HepG2 (cell line): Measurements from ENCODE around the gene TNFRSF25. TPM values are rescaled to one million over a fixed set of nuclear protein-coding genes. Genes with fewer than 3 reads are reported as not detected.

ENCODE experiments used
- CC2D1A ChIP-seq: sonication (generic); formaldehyde crosslinking; IDR thresholded peaks from 2 replicates; pipeline ENCODE4 v1.8.1; 2023; ENCODE audit warnings: mild to moderate bottlenecking, missing genetic modification reagents
- CCAR2 ChIP-seq: fragments of 200-400 bp; formaldehyde crosslinking; optimal IDR thresholded peaks from 2 replicates; pipeline ENCODE3; 2018; ENCODE audit warnings: low read depth, mild to moderate bottlenecking, low read length, moderate library complexity
- CHD2 ChIP-seq: IDR thresholded peaks from 2 replicates; pipeline ENCODE4 v1.6.1; 2011; ENCODE audit warnings: low read depth, low read length, improper control_type of control experiment
- FOXC1 ChIP-seq: sonication (generic); formaldehyde crosslinking; IDR thresholded peaks from 2 replicates; pipeline ENCODE4 v1.8.0; 2022; ENCODE audit warnings: mild to moderate bottlenecking, missing genetic modification reagents, borderline replicate concordance
- IRF2 ChIP-seq: IDR thresholded peaks from 2 replicates; pipeline ENCODE4 v1.6.1; 2018; ENCODE audit warnings: missing genetic modification reagents, missing compliant biosample characterization
- NFIC ChIP-seq: IDR thresholded peaks from 2 replicates; pipeline ENCODE4 v1.6.1; 2012; ENCODE audit warnings: mild to moderate bottlenecking, low read length, inconsistent platforms
- NR3C1 ChIP-seq: sonication (generic); formaldehyde crosslinking; IDR thresholded peaks from 2 replicates; pipeline ENCODE4 v1.4.0; 2020; ENCODE audit warnings: missing genetic modification reagents
- SALL1 ChIP-seq: sonication (generic); formaldehyde crosslinking; IDR thresholded peaks from 2 replicates; pipeline ENCODE4 v1.8.0; 2022; ENCODE audit warnings: mild to moderate bottlenecking, missing genetic modification reagents
- SETDB1 ChIP-seq: sonication (generic); formaldehyde crosslinking; IDR thresholded peaks from 2 replicates; pipeline ENCODE4 v1.5.1; 2020; ENCODE audit warnings: missing genetic modification reagents, mild to moderate bottlenecking, borderline replicate concordance
- SMARCE1 ChIP-seq: fragments of 450-650 bp; IDR thresholded peaks from 2 replicates; pipeline ENCODE4 v1.6.1; 2017; ENCODE audit warnings: borderline replicate concordance
- SP140L ChIP-seq: sonication (generic); formaldehyde crosslinking; IDR thresholded peaks from 2 replicates; pipeline ENCODE4 v1.4.0; 2020; ENCODE audit warnings: missing genetic modification reagents, borderline replicate concordance
- SUZ12 ChIP-seq: fragments of 150-350 bp; IDR thresholded peaks from 2 replicates; pipeline ENCODE4 v1.6.1; 2014; ENCODE audit warnings: low read depth, low read length
- TBP ChIP-seq: sonication (generic); formaldehyde crosslinking; IDR thresholded peaks from 2 replicates; pipeline ENCODE4 v1.5.0; 2020; ENCODE audit warnings: missing genetic modification reagents
- TBX3 ChIP-seq: fragments of 450-650 bp; IDR thresholded peaks from 2 replicates; pipeline ENCODE4 v1.6.1; 2017; ENCODE audit warnings: antibody characterized with exemption, mild to moderate bottlenecking, inconsistent platforms, borderline replicate concordance
- XBP1 ChIP-seq: sonication (generic); formaldehyde crosslinking; IDR thresholded peaks from 2 replicates; pipeline ENCODE4 v1.5.0; 2020; ENCODE audit warnings: missing genetic modification reagents
- ZBTB20 ChIP-seq: sonication (generic); formaldehyde crosslinking; IDR thresholded peaks from 2 replicates; pipeline ENCODE4 v1.8.1; 2023; ENCODE audit warnings: missing genetic modification reagents, low read depth, mild to moderate bottlenecking, borderline replicate concordance
- ZNF350 ChIP-seq: sonication (generic); formaldehyde crosslinking; IDR thresholded peaks from 2 replicates; pipeline ENCODE4 v1.4.0; 2020; ENCODE audit warnings: mild to moderate bottlenecking, low read depth, missing genetic modification reagents, borderline replicate concordance
- ZNF563 ChIP-seq: sonication (generic); formaldehyde crosslinking; IDR thresholded peaks from 2 replicates; pipeline ENCODE4 v1.8.0; 2022; ENCODE audit warnings: mild to moderate bottlenecking, moderate library complexity, missing genetic modification reagents
- ZNF629 ChIP-seq: sonication (generic); formaldehyde crosslinking; conservative IDR thresholded peaks from 2 replicates; pipeline ENCODE4 v1.5.0; 2020; ENCODE audit warnings: missing genetic modification reagents
- ZSCAN12 ChIP-seq: sonication (generic); formaldehyde crosslinking; IDR thresholded peaks from 2 replicates; pipeline ENCODE4 v1.9.0; 2021; ENCODE audit warnings: mild to moderate bottlenecking, missing genetic modification reagents
- polyA plus RNA-seq, 8 experiments: library from polyadenylated mRNA; depleted of rRNA in 3 of 8; stranded (reverse) in 7 of 8; unstranded in 1 of 8; fragments of >200 nt; fragmentation: Illumina TruSeq in 4 of 8; extraction: Trizol in 4 of 8; gene quantifications; 2 replicates each; pipeline versions ENCODE4 v1.2.1 to v1.2.3, GENCODE V29; 2011 to 2016; ENCODE audit warnings: low read depth in 4 of 8, missing spikeins in 1 of 8, mixed read lengths in 1 of 8; ENCODE audit not compliant: insufficient read depth in 1 of 8
- total RNA-seq, 5 experiments: library from RNA; depleted of rRNA; stranded (reverse); fragments of >200 nt; fragmentation: Illumina TruSeq; extraction: Trizol; gene quantifications; 2 replicates each; pipeline ENCODE4 v1.2.3, GENCODE V29; 2016; ENCODE audit warnings: low read depth in 1 of 5
- TF ChIP-seq, protein P1 (sequence below): sonication (generic); formaldehyde crosslinking; IDR thresholded peaks from 2 replicates; pipeline ENCODE4 v1.4.0; 2020; ENCODE audit warnings: mild to moderate bottlenecking, low read depth, missing genetic modification reagents
- TF ChIP-seq, protein P2 (sequence below): sonication (generic); formaldehyde crosslinking; IDR thresholded peaks from 2 replicates; pipeline ENCODE4 v1.4.0; 2020; ENCODE audit warnings: missing genetic modification reagents
- TF ChIP-seq, protein P3 (sequence below): IDR thresholded peaks from 2 replicates; pipeline ENCODE4 v1.6.1; 2012; ENCODE audit warnings: low read length, improper control_type of control experiment
- TF ChIP-seq, protein P4 (sequence below): sonication (generic); formaldehyde crosslinking; IDR thresholded peaks from 2 replicates; pipeline ENCODE4 v1.4.0; 2020; ENCODE audit warnings: missing genetic modification reagents
- TF ChIP-seq, protein P5 (sequence below): sonication (generic); formaldehyde crosslinking; IDR thresholded peaks from 2 replicates; pipeline ENCODE4 v1.8.0; 2022; ENCODE audit warnings: missing genetic modification reagents, low read depth, mild to moderate bottlenecking, borderline replicate concordance

Gene TNFRSF25
- total and polyA plus RNA-seq, 2 of the 13 experiments (the other 11 are each of a cell fraction or from before 2014, with no cell fraction given) = 1.4 to 1.5 TPM

DNA sequence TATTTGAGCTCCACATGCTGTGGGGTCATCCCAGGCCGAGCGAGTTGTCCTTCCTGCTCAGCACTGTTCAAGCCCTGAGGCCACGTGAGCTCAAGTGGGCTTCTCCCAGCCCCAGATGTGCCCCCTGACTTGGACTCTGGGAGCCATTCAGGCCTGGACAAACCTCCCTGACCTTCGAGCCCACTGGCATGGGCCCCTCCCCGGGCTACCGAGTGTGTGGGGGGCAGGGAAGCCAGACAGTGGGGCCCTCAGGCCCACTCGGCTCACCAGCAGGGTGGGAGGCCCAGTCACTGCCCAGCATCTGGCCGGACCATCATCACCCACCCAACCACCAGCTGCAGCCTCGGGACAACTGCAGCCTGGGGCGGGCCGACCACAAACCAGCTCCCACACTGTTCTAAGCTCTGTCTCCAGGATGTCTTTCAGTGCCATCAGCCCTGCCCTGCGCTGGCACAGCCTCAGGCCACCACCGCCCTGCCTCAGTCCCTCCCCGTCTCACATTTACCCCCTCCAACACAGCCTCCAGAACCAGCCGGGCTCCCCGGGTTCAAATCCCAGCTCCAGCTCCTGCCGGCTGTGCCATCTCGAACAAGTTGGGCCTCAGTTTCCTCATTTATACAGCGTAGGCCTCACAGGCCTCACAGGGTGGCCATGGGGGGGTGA lies 46.4 kb upstream of the TNFRSF25 start (continued):
- TF ChIP-seq, protein P1, sequence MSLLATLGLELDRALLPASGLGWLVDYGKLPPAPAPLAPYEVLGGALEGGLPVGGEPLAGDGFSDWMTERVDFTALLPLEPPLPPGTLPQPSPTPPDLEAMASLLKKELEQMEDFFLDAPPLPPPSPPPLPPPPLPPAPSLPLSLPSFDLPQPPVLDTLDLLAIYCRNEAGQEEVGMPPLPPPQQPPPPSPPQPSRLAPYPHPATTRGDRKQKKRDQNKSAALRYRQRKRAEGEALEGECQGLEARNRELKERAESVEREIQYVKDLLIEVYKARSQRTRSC (CRISPR knock-in tag) = no peak
- TF ChIP-seq, protein P2, sequence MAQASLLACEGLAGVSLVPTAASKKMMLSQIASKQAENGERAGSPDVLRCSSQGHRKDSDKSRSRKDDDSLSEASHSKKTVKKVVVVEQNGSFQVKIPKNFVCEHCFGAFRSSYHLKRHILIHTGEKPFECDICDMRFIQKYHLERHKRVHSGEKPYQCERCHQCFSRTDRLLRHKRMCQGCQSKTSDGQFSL (CRISPR knock-in tag) = no peak
- TF ChIP-seq TBP (CRISPR knock-in tag) = no peak
- TF ChIP-seq FOXC1 (CRISPR knock-in tag) = 0 out of 2 replicates have a peak, but pooled peaks have one; percentile 38
- no peak for TF ChIP-seq IRF2 (CRISPR knock-in tag)
- TF ChIP-seq SMARCE1 = no peak
- TF ChIP-seq, protein P3, sequence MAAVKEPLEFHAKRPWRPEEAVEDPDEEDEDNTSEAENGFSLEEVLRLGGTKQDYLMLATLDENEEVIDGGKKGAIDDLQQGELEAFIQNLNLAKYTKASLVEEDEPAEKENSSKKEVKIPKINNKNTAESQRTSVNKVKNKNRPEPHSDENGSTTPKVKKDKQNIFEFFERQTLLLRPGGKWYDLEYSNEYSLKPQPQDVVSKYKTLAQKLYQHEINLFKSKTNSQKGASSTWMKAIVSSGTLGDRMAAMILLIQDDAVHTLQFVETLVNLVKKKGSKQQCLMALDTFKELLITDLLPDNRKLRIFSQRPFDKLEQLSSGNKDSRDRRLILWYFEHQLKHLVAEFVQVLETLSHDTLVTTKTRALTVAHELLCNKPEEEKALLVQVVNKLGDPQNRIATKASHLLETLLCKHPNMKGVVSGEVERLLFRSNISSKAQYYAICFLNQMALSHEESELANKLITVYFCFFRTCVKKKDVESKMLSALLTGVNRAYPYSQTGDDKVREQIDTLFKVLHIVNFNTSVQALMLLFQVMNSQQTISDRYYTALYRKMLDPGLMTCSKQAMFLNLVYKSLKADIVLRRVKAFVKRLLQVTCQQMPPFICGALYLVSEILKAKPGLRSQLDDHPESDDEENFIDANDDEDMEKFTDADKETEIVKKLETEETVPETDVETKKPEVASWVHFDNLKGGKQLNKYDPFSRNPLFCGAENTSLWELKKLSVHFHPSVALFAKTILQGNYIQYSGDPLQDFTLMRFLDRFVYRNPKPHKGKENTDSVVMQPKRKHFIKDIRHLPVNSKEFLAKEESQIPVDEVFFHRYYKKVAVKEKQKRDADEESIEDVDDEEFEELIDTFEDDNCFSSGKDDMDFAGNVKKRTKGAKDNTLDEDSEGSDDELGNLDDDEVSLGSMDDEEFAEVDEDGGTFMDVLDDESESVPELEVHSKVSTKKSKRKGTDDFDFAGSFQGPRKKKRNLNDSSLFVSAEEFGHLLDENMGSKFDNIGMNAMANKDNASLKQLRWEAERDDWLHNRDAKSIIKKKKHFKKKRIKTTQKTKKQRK = no peak
- TF ChIP-seq, protein P4, sequence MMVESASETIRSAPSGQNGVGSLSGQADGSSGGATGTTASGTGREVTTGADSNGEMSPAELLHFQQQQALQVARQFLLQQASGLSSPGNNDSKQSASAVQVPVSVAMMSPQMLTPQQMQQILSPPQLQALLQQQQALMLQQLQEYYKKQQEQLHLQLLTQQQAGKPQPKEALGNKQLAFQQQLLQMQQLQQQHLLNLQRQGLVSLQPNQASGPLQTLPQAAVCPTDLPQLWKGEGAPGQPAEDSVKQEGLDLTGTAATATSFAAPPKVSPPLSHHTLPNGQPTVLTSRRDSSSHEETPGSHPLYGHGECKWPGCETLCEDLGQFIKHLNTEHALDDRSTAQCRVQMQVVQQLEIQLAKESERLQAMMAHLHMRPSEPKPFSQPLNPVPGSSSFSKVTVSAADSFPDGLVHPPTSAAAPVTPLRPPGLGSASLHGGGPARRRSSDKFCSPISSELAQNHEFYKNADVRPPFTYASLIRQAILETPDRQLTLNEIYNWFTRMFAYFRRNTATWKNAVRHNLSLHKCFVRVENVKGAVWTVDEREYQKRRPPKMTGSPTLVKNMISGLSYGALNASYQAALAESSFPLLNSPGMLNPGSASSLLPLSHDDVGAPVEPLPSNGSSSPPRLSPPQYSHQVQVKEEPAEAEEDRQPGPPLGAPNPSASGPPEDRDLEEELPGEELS (CRISPR knock-in tag) = no peak
- no peak for TF ChIP-seq CC2D1A (CRISPR knock-in tag)
- TF ChIP-seq ZBTB20 (CRISPR knock-in tag) = peak; percentile 24; the same call in 1 of the 2 replicates
- TF ChIP-seq, protein P5, sequence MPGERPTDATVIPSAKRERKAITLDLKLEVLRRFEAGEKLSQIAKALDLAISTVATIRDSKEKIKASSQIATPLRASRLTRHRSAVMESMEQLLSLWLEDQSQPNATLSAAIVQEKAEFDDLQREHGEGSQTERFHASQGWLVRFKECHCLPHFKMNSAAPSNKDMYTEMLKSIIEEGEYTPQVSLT (CRISPR knock-in tag) = no peak
- no peak for TF ChIP-seq NR3C1
- TF ChIP-seq ZNF629 (CRISPR knock-in tag) = no peak
- no peak for TF ChIP-seq CHD2
- TF ChIP-seq XBP1 = no peak
- TF ChIP-seq TBX3 = no peak
- TF ChIP-seq ZNF563 = no peak
- TF ChIP-seq SP140L = no peak
- TF ChIP-seq NFIC = no peak
- no peak for TF ChIP-seq ZNF350 (CRISPR knock-in tag)
- no peak for TF ChIP-seq SUZ12
- TF ChIP-seq ZSCAN12 (CRISPR knock-in tag) = no peak
- TF ChIP-seq SETDB1 = no peak
- peak; percentile 22; the same call in 1 of the 2 replicates for TF ChIP-seq SALL1
- no peak for TF ChIP-seq CCAR2
